Neuronal stem cell (in vitro differentiated cells): ENCODE measurements around the gene GNPTG.

Experiments
- DNase-seq: peaks from one replicate; pipeline ENCODE4 v3.0.0-alpha.2; 2013; ENCODE audit warnings: low spot score
- H2AFZ ChIP-seq: one replicate; pipeline ENCODE4 v1.6.1; 2013; ENCODE audit warnings: mild to moderate bottlenecking, low read length, inconsistent platforms
- H2AK5ac ChIP-seq: 2 replicates; pipeline ENCODE4 v1.6.1; 2013; ENCODE audit warnings: low read depth, mild to moderate bottlenecking, inconsistent platforms, low read length, moderate library complexity, mixed read lengths
- H2BK120ac ChIP-seq: 2 replicates; pipeline ENCODE4 v1.6.1; 2013; ENCODE audit warnings: low read depth, mild to moderate bottlenecking, inconsistent platforms, low read length, moderate library complexity, mixed read lengths
- H2BK12ac ChIP-seq: one replicate; pipeline ENCODE4 v1.6.1; 2013; ENCODE audit warnings: low read length, inconsistent platforms
- H2BK15ac ChIP-seq: 2 replicates; pipeline ENCODE4 v1.6.1; 2013; ENCODE audit warnings: mild to moderate bottlenecking, low read length, inconsistent platforms, mixed read lengths
- H2BK5ac ChIP-seq: one replicate; pipeline ENCODE4 v1.6.1; 2013; ENCODE audit warnings: inconsistent platforms, mild to moderate bottlenecking, low read length, moderate library complexity
- H3K14ac ChIP-seq: one replicate; pipeline ENCODE4 v1.6.1; 2013; ENCODE audit warnings: low read length, inconsistent platforms
- H3K18ac ChIP-seq: 2 replicates; pipeline ENCODE4 v1.6.1; 2013; ENCODE audit warnings: low read length, inconsistent platforms
- H3K23ac ChIP-seq: 2 replicates; pipeline ENCODE4 v1.6.1; 2013; ENCODE audit warnings: low read depth, mild to moderate bottlenecking, mixed read lengths, low read length, inconsistent platforms; ENCODE audit not compliant: poor library complexity
- H3K27ac ChIP-seq: replicated peaks from 3 replicates; pipeline ENCODE4 v1.5.1; 2013; ENCODE audit warnings: low read length, inconsistent platforms
- H3K27me3 ChIP-seq, 3 experiments: 2 replicates each; pipeline ENCODE4 v1.6.1; 2013; ENCODE audit warnings: low read length in 3 of 3, mild to moderate bottlenecking in 2 of 3, inconsistent platforms in 1 of 3, low read depth in 1 of 3, mixed read lengths in 1 of 3, moderate library complexity in 1 of 3; ENCODE audit not compliant: control insufficient read depth in 3 of 3, insufficient read depth in 3 of 3
- H3K36me3 ChIP-seq, 2 donors: replicated peaks in 1 of 2; 2 replicates each; pipeline ENCODE4 v1.6.1; 2013; ENCODE audit warnings: low read length in 2 of 2; ENCODE audit not compliant: control insufficient read depth in 2 of 2, insufficient read depth in 2 of 2
- H3K4ac ChIP-seq: 2 replicates; pipeline ENCODE4 v1.6.1; 2013; ENCODE audit warnings: inconsistent platforms, mild to moderate bottlenecking, low read length, moderate library complexity
- H3K4me1 ChIP-seq, 2 donors: 1 replicate in 1 of 2; 2 replicates in 1 of 2; pipeline ENCODE4 v1.6.1; 2013; ENCODE audit warnings: low read length in 2 of 2, low read depth in 1 of 2; ENCODE audit not compliant: control insufficient read depth in 2 of 2, insufficient read depth in 1 of 2
- H3K4me2 ChIP-seq: one replicate; pipeline ENCODE4 v1.6.1; 2013; ENCODE audit warnings: mild to moderate bottlenecking, low read length, inconsistent platforms; ENCODE audit not compliant: insufficient read depth, poor library complexity, severe bottlenecking
- H3K4me3 ChIP-seq, 2 donors: 2 replicates each; pipeline ENCODE4 v1.5.1; 2013; ENCODE audit warnings: low read length in 2 of 2, mild to moderate bottlenecking in 2 of 2, inconsistent platforms in 1 of 2, moderate library complexity in 1 of 2
- H3K79me1 ChIP-seq: one replicate; pipeline ENCODE4 v1.6.1; 2013; ENCODE audit warnings: low read depth, mild to moderate bottlenecking, inconsistent platforms, low read length, moderate library complexity
- H3K9ac ChIP-seq: one replicate; pipeline ENCODE4 v1.6.1; 2013; ENCODE audit warnings: mild to moderate bottlenecking, low read depth, low read length, inconsistent platforms; ENCODE audit not compliant: poor library complexity
- H3K9me3 ChIP-seq, 2 donors: replicated peaks in 1 of 2; 2 replicates each; pipeline versions ENCODE3 to v1.6.1; 2013; ENCODE audit warnings: low read length in 2 of 2, mild to moderate bottlenecking in 2 of 2, inconsistent platforms in 1 of 2, low read depth in 1 of 2, mixed read lengths in 1 of 2, moderate library complexity in 1 of 2; ENCODE audit not compliant: control insufficient read depth in 2 of 2, insufficient read depth in 1 of 2
- H4K8ac ChIP-seq: one replicate; pipeline ENCODE4 v1.6.1; 2013; ENCODE audit warnings: low read depth, mild to moderate bottlenecking, inconsistent platforms, low read length, moderate library complexity
- H4K91ac ChIP-seq: one replicate; pipeline ENCODE4 v1.6.1; 2013; ENCODE audit warnings: low read length, low read depth, mild to moderate bottlenecking, inconsistent platforms; ENCODE audit not compliant: poor library complexity
- WGBS, 2 donors: extraction: QIAGEN DNeasy Blood & Tissue Kit; methylation state at CpG; one replicate each; pipeline ENCODE4 v1.1.7; 2013; ENCODE audit warnings: missing lambda C conversion rate in 2 of 2, mixed read lengths in 1 of 2; ENCODE audit not compliant: insufficient read length in 2 of 2, insufficient replicate concordance in 1 of 2; ENCODE audit errors: extremely low coverage in 2 of 2; 5-methylcytosine and 5-hydroxymethylcytosine counted together

GNPTG gene

DNA sequence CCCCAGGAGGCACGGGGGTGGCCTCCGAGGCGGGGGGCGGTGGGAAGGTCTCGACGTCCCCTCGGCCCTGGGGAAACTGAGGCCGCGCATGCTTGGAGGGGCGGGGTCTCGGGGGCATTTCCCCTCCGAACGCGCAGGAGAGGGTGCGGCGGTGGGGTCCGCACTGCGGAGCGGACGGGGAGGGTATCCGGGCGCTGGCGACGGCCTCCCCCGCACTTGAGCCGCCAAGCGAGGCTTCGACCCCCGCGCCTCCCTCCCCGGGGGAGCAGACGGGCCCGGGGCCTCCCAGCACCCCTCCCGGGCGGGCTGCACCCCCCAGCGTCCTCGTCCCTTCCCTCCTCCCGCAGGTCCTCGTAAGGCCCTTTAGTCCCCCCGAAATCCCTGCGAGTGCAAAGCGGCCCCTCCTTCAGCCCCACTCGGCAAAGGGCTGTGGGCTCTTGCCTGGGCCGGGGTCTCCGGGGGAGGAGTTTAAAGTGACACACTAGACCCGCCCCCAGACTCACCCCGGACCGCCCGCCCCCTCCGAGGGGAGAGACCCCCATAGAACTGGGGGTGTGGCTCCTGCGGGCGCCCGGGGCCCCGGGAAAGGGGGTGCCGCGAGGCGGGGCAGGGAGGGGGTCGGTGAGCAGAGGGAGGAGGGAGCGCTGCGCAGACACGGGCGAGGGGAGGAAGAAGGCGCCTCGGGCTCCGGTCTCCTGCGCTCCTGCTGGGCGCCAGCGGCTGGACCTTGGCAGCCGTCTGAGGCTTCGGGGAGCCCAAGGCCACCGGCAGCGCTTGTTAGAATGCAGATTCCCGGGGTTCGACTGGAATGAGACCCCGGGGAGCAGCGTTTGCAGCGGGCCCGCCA is 17.7 kb upstream of the GNPTG start:
- Histone ChIP-seq H3K23ac (peak overlapping the region; percentile 95), H2AK5ac (peak overlapping the region; percentile 84), H3K18ac (peak overlapping the region; percentile 90), H3K14ac (peak overlapping the region; percentile 17), H3K4me3 (peak overlapping the region; percentile 53 to 72), H3K4ac (no peak overlapping the region), H3K27ac (no peak overlapping the region), H3K27me3 (peaks cover 6 to 58% (median 29%) of the 10 kb centered on the region in 3 experiments), H2AFZ (peak overlapping the region; percentile 82), H3K36me3 (no peaks in the 10 kb centered on the region), H3K4me1 (peaks cover 20 to 60% of the 10 kb centered on the region in 2 donors), H2BK12ac (peak overlapping the region; percentile 58), H3K79me1 (peaks cover 1% of the 10 kb centered on the region), H4K8ac (no peak overlapping the region), H3K9me3 (peaks cover 7 to 9% of the 10 kb centered on the region in 2 donors), H3K4me2 (peak overlapping the region; percentile 57), H2BK120ac (no peak overlapping the region), H3K9ac (peak overlapping the region; percentile 83), H4K91ac (no peak overlapping the region), H2BK15ac (peak overlapping the region; percentile 75), H2BK5ac (peak overlapping the region; percentile 66)
- WGBS, 2 donors: no CpG with 5 or more reads among the region's 78 CpGs
- no peak for DNase-seq

DNA sequence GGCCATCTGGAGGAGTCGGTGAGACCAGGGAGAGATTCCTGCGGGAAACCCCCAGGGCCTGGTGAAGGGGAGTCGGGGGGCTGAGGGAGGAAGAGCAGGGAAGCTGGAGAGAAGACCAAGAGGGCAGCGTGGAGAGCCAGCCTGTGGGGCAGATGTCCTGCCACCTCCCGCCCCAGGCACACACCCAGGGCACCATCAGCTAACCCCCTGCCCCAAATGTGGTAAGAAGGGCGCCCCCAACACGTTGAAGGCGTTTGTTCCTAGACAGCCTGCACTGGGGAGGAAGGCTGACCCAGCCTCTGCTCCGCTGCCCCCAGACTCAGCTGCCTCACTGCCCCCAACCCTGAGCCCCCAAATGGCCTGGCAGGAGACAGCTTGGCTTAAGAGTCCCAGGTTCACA is 17.0 kb upstream of the GNPTG start:
- Histone ChIP-seq H2AFZ (no peak overlapping the region), H3K4ac (no peak overlapping the region), H3K14ac (no peak overlapping the region), H3K4me1 (peaks cover 20 to 60% of the 10 kb centered on the region in 2 donors), H2BK120ac (peak overlapping the region; percentile 64), H3K27me3 (peaks cover 6 to 58% (median 29%) of the 10 kb centered on the region in 3 experiments), H3K4me2 (no peak overlapping the region), H2AK5ac (peak overlapping the region; percentile 84), H3K9me3 (peaks cover 7 to 9% of the 10 kb centered on the region in 2 donors), H4K8ac (no peak overlapping the region), H4K91ac (no peak overlapping the region), H3K36me3 (no peaks in the 10 kb centered on the region), H3K9ac (no peak overlapping the region), H3K23ac (peak overlapping the region; percentile 25), H3K27ac (no peak overlapping the region), H2BK12ac (peak overlapping the region; percentile 16), H2BK15ac (peak overlapping the region; percentile 69), H3K18ac (peak overlapping the region; percentile 81), H2BK5ac (peak overlapping the region; percentile 66), H3K79me1 (peaks cover 1% of the 10 kb centered on the region), H3K4me3 (peak overlapping the region; percentile 45 to 53)
- no CpG with 5 or more reads among the region's 9 CpGs for WGBS, 2 donors
- DNase-seq: no peak

DNA sequence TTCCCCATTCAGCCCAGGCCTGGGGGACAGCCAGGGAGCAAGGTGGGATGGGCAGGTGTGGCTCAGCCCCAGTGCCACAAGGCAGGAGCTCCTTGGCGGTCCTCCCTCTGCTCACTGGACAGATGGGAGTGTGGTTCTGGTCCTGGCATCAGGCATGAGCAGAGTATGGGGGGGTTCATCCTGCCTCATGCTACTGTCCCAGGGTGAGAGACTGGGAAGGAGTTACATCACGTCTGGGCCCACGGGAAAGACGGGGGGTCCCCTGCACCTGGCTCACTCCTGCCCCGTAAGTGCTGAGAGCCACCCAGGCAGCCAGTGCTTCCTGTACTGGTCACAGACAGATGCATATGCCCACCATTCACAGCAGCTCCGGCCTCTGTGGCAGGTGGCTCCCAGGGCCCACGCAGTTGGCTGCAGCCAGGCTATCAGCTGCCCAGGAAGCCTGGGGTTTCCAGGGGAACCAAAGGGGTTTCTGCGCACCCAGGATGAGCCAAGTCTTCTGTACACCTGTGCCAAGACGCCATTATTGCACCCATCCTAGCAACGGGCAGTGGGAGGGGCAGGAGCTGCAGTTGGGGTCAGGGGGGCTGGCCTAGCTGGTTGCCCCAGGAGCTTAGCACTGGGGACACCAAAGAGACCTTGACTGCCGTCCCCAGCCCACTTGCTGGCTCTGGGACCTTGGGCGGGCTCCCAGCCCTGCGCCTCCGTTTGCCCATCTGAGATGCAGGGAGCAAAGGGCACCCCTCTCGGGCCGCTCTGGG is 16.3 kb upstream of the GNPTG start:
- H3K23ac ChIP-seq: peak overlapping the region; percentile 25
- H3K14ac ChIP-seq: no peak overlapping the region
- DNase-seq: no peak
- no peak overlapping the region for H2BK5ac ChIP-seq
- peak overlapping the region; percentile 65 for H2BK12ac ChIP-seq
- H3K4ac ChIP-seq: no peak overlapping the region
- H3K27ac ChIP-seq: no peak overlapping the region
- H3K4me1 ChIP-seq: peaks cover 20 to 60% of the 10 kb centered on the region in 2 donors
- peak overlapping the region; percentile 64 for H2BK120ac ChIP-seq
- peaks cover 1% of the 10 kb centered on the region for H3K79me1 ChIP-seq
- peaks cover 6 to 58% (median 29%) of the 10 kb centered on the region in 3 experiments for H3K27me3 ChIP-seq
- peaks cover 0 to 4% of the 10 kb centered on the region in 2 donors for H3K36me3 ChIP-seq
- no peak overlapping the region for H4K91ac ChIP-seq
- H3K4me3 ChIP-seq: peak overlapping the region; percentile 17 to 57
- no peak overlapping the region for H3K4me2 ChIP-seq
- no CpG with 5 or more reads among the region's 16 CpGs for WGBS, 2 donors
- H3K9ac ChIP-seq: peak overlapping the region; percentile 3
- H4K8ac ChIP-seq: no peak overlapping the region
- H2BK15ac ChIP-seq: peak overlapping the region; percentile 69
- peak overlapping the region; percentile 79 for H2AK5ac ChIP-seq
- H3K9me3 ChIP-seq: peaks cover under 1 to 5% of the 10 kb centered on the region in 2 donors
- peak overlapping the region; percentile 33 for H2AFZ ChIP-seq
- peak overlapping the region; percentile 4 for H3K18ac ChIP-seq
